ENCODE results near the gene MRPL33.

DNA sequence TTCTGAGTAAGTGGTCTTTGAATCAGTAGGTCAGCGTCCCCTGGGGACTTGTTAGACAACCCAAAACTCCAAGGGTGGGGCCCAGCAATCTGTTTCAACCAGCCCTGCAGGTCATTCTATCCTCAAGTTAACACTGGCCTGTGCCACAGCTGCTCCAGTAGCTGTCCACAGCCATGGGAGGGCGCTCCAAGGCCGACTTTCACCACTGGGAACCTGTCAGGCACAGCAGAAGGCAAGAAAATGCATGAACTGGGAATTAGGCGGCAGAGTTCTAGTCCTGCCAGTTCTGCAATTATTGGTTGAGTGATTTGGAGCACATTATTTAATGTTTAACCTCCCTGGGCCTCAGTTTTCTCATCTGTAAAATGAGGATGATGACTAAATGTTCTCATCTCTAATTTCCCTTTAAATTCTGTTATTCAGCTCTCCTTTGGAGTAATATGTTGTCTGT is 17.4 kb upstream of the MRPL33 start:
- TF ChIP-seq GATA2 (IDR thresholded peaks at IDR 0.05; ENCODE audit: low read depth, low read length) (no peak), GATA3 (IDR thresholded peaks at IDR 0.05; ENCODE audit: low read depth, low read length) (no peak)
